Adrenal gland (tissue), 12 donors: ENCODE measurements around the gene GPRIN1. TPM values are rescaled to one million over a fixed set of nuclear protein-coding genes. Genes with fewer than 3 reads are reported as not detected.

Experiments used
- DNase-seq, 7 donors: peaks; one replicate each; pipeline ENCODE4 v3.0.0-alpha.2; 2019 to 2020
- H3K27ac ChIP-seq, 5 donors: fragments of 200-600 bp; sonication (generic) in 4 of 5; 1 replicate in 3 of 5; 2 replicates in 2 of 5; pipeline versions ENCODE4 v1.5.1 to v1.8.0; 2016 to 2020; ENCODE audit warnings: mild to moderate bottlenecking in 1 of 5
- H3K27me3 ChIP-seq: fragments of 200-600 bp; 2 replicates; pipeline ENCODE4 v1.8.0; 2021
- H3K36me3 ChIP-seq, 2 donors: fragments of 200-600 bp; replicated peaks in 1 of 2; 1 replicate in 1 of 2; 2 replicates in 1 of 2; pipeline versions ENCODE4 v1.5.1 to v1.8.0; 2018 to 2022
- H3K4me1 ChIP-seq, 2 donors: fragments of 200-600 bp; replicated peaks in 1 of 2; 1 replicate in 1 of 2; 2 replicates in 1 of 2; pipeline versions ENCODE4 v1.5.1 to v1.8.0; 2018 to 2021
- H3K4me3 ChIP-seq, 4 donors: fragments of 200-600 bp; sonication (generic) in 3 of 4; one replicate each; pipeline ENCODE4 v1.5.1; 2016 to 2018
- H3K9me3 ChIP-seq, 3 donors: fragments of 200-600 bp; sonication (generic) in 1 of 3; replicated peaks in 1 of 3; 1 replicate in 2 of 3; 2 replicates in 1 of 3; pipeline versions ENCODE4 v1.5.1 to v1.8.0; 2016 to 2021
- CTCF ChIP-seq, 6 experiments: fragments of 450-650 bp in 4 of 6; fragments of 200-600 bp in 2 of 6; sonication (generic) in 1 of 6; IDR thresholded peaks; 1 replicate in 5 of 6; 2 replicates in 1 of 6; pipeline versions ENCODE4 v1.5.1 to v1.8.0; 2016 to 2021; ENCODE audit warnings: antibody characterized with exemption in 6 of 6, mild to moderate bottlenecking in 2 of 6, moderate library complexity in 1 of 6
- POLR2A ChIP-seq, 2 donors: fragments of 450-650 bp; IDR thresholded peaks; one replicate each; pipeline ENCODE4 v1.6.1; 2017; ENCODE audit warnings: antibody characterized with exemption in 2 of 2, mild to moderate bottlenecking in 2 of 2, moderate library complexity in 1 of 2
- WGBS, 4 donors: extraction: QIAGEN DNeasy Blood & Tissue Kit in 2 of 4; methylation state at CpG; one replicate each; pipeline versions ENCODE4 v1.1.5 to v1.1.7; 2013 to 2017; 5-methylcytosine and 5-hydroxymethylcytosine counted together
- intact Hi-C, 2 donors: fragments of 100-400 bp; cut with DNase I; formaldehyde crosslinking; loops; one replicate each; pipeline versions ENCODE4 v1.14.1 to v1.15.0; 2022 to 2023
- polyA plus RNA-seq, 3 donors: library from polyadenylated mRNA; stranded (reverse); fragments of 200-250 nt in 2 of 3; fragments of 350-450 nt in 1 of 3; fragmentation: Illumina TruSeq in 1 of 3; extraction: RNeasy Lipid Tissue Mini Kit (QIAGEN cat#74804) in 1 of 3; gene quantifications; one replicate each; pipeline ENCODE4 v1.2.3, GENCODE V29; 2013 to 2014
- total RNA-seq, 9 donors: library from RNA; depleted of rRNA in 4 of 9; stranded (reverse); fragments of >200 nt in 4 of 9; fragments of 120-200 nt in 1 of 9; fragmentation: NEBNext Ultra II Directional in 1 of 9; extraction: Animal tissue kit (Norgen Biotek cat#: 25700) in 1 of 9; gene quantifications; one replicate each; pipeline versions ENCODE4 v1.1.0 to v1.2.4, GENCODE V29; 2013 to 2023
- donor health status: healthy with polysubstance abuse.
- donor health status: Bipolar disorder and iron deficiency.
- donor health status: DM: yes; HTN: yes; CAD: no.
- donor health status: DM: no; HTN: no; CAD: no.
- donor health status: DM: no; HTN: no; CAD: no.
- donor health status: DM: yes; HTN: yes; CAD: no.

Gene GPRIN1
- total and polyA plus RNA-seq, 12 donors, result 0.42 to 4.0 (median 1.4) TPM

GRCh38 chr5:176625966-176626875 lies 16.3 kb upstream of the GPRIN1 start:
- Histone ChIP-seq H3K27me3 (peaks cover 20% of the 10 kb centered on the region), H3K4me1 (peaks cover 8 to 16% of the 10 kb centered on the region in 2 donors), H3K9me3 (no peaks in the 10 kb centered on the region), H3K36me3 (no peaks in the 10 kb centered on the region), H3K27ac (no peak overlapping the region), H3K4me3 (no peak overlapping the region)
- no peak for DNase-seq
- no peak for TF ChIP-seq CTCF (IDR thresholded peaks at IDR 0.05)
- TF ChIP-seq POLR2A (IDR thresholded peaks at IDR 0.05), result no peak
- intact Hi-C loops, result no loop called here
- 67 to 82% (median 70%) methylated on average over 14 to 25 of the region's 25 CpGs for WGBS, 4 donors

GRCh38 chr5:176625512-176625911 lies 15.6 kb upstream of the GPRIN1 start:
- Histone ChIP-seq H3K4me1 (peaks cover 4 to 13% of the 10 kb centered on the region in 2 donors), H3K27me3 (peaks cover 22% of the 10 kb centered on the region), H3K27ac (no peak overlapping the region), H3K4me3 (no peak overlapping the region), H3K9me3 (no peaks in the 10 kb centered on the region), H3K36me3 (no peaks in the 10 kb centered on the region)
- TF ChIP-seq CTCF (IDR thresholded peaks at IDR 0.05) (no peak), POLR2A (IDR thresholded peaks at IDR 0.05) (no peak)
- WGBS, 4 donors, result 72 to 92% (median 78%) methylated on average over 2 of the region's 2 CpGs
- no peak for DNase-seq
- intact Hi-C loops, result no loop called here

GRCh38 chr5:176624938-176625337 lies 15.0 kb upstream of the GPRIN1 start:
- no peak for TF ChIP-seq POLR2A (IDR thresholded peaks at IDR 0.05)
- intact Hi-C loops, result no loop called here
- Histone ChIP-seq H3K9me3 (no peaks in the 10 kb centered on the region), H3K4me3 (no peak overlapping the region), H3K27ac (no peak overlapping the region), H3K4me1 (peaks cover 0 to 13% of the 10 kb centered on the region in 2 donors), H3K27me3 (peaks cover 23% of the 10 kb centered on the region), H3K36me3 (no peaks in the 10 kb centered on the region)
- DNase-seq, result no peak
- 61 to 87% (median 72%) methylated on average over 7 to 9 of the region's 9 CpGs for WGBS, 4 donors

GRCh38 chr5:176624142-176624541 lies 14.2 kb upstream of the GPRIN1 start:
- H3K4me3 ChIP-seq, result no peak overlapping the region
- H3K27me3 ChIP-seq, result peaks cover 23% of the 10 kb centered on the region
- H3K9me3 ChIP-seq, result no peaks in the 10 kb centered on the region
- H3K4me1 ChIP-seq, result peaks cover 0 to 16% of the 10 kb centered on the region in 2 donors
- intact Hi-C loops, result no loop called here
- DNase-seq, result no peak
- H3K27ac ChIP-seq, result no peak overlapping the region
- WGBS, 4 donors, result 67 to 81% (median 75%) methylated on average over 4 of the region's 4 CpGs
- TF ChIP-seq CTCF (IDR thresholded peaks at IDR 0.05) (no peak), POLR2A (IDR thresholded peaks at IDR 0.05) (no peak)
- no peaks in the 10 kb centered on the region for H3K36me3 ChIP-seq
